Stomach (tissue), 4 donors: Measurements from ENCODE around the gene EXOSC7.

ENCODE experiments used
- CTCF ChIP-seq, 7 experiments: fragments of 450-650 bp in 4 of 7; fragments of 200-600 bp in 3 of 7; sonication (generic) in 3 of 7; IDR thresholded peaks; one replicate each; pipeline ENCODE4 v1.5.1; 2016 to 2019; ENCODE audit warnings: antibody characterized with exemption in 7 of 7, control low read depth in 2 of 7, mild to moderate bottlenecking in 1 of 7
- EP300 ChIP-seq: sonication (generic); formaldehyde crosslinking; IDR thresholded peaks from one replicate; pipeline ENCODE4 v1.6.1; 2017; ENCODE audit warnings: antibody characterized with exemption
- POLR2AphosphoS5 ChIP-seq, 3 donors: sonication (generic); formaldehyde crosslinking; IDR thresholded peaks; one replicate each; pipeline ENCODE4 v1.6.1; 2016; ENCODE audit warnings: antibody characterized with exemption in 3 of 3

GRCh38 chr3:44987332-44987731 is 11.3 kb downstream of the EXOSC7 start:
- TF ChIP-seq CTCF (IDR thresholded peaks at IDR 0.05) (no peak), POLR2AphosphoS5 (IDR thresholded peaks at IDR 0.05) (no peak), EP300 (no peak)
